ENCODE results near the gene RPUSD1. TPM values are rescaled to one million over a fixed set of nuclear protein-coding genes. Genes with fewer than 3 reads are reported as not detected.

The RPUSD1 gene
- polyA plus RNA-seq, 1 donor (not counting 4 experiments of a cell fraction or from before 2014, with no cell fraction given), result 11.9 TPM

- Histone ChIP-seq H3K4me2 (ENCODE audit: control insufficient read depth, extremely low read depth, insufficient read depth, low read depth, low read length) (no peak overlapping the region), H2AFZ (ENCODE audit: control insufficient read depth, low read length) (no peak overlapping the region), H4K20me1 (ENCODE audit: control insufficient read depth, extremely low read depth, insufficient read depth, low read length) (no peaks in the 10 kb centered on the region), H3K79me2 (ENCODE audit: control insufficient read depth, insufficient read depth, low read length) (no peaks in the 10 kb centered on the region), H3K27ac (ENCODE audit: control insufficient read depth, insufficient read depth, low read length) (no peak overlapping the region), H3K9ac (ENCODE audit: control insufficient read depth, extremely low read depth, insufficient read depth, low read length) (peak overlapping the region; percentile 63), H3K36me3 (ENCODE audit: control insufficient read depth in 2 of 2, extremely low read depth in 1 of 2, insufficient read depth in 2 of 2, low read length in 2 of 2) (no peaks in the 10 kb centered on the region), H3K4me1 (ENCODE audit: control insufficient read depth, extremely low read depth, insufficient read depth, low read length) (peaks cover 34% of the 10 kb centered on the region), H3K9me3 (ENCODE audit: control insufficient read depth, low read depth, low read length) (no peaks in the 10 kb centered on the region), H3K27me3 (ENCODE audit: control insufficient read depth, extremely low read depth, insufficient read depth, low read length) (peaks cover 3% of the 10 kb centered on the region), H3K4me3 (ENCODE audit: control insufficient read depth in 2 of 3, extremely low read depth in 1 of 3, insufficient read depth in 2 of 3, low read depth in 1 of 3, low read length in 3 of 3) (peak overlapping the region in 1 of 3 experiments; percentile 6), H3K9me1 (ENCODE audit: control insufficient read depth, extremely low read depth, insufficient read depth, low read length) (no peaks in the 10 kb centered on the region)
- DNase-seq (ENCODE audit: low read depth, low spot score) (no peak), FAIRE-seq (no peak)
- peak in 1 of 3 experiments; percentile 9 for TF ChIP-seq CTCF (optimal IDR thresholded peaks at IDR 0.05 in 1 of 3, IDR thresholded peaks at IDR 0.05 in 1 of 3, conservative IDR thresholded peaks at IDR 0.05 in 1 of 3; ENCODE audit: extremely low read depth in 1 of 3, insufficient read depth in 2 of 3, low read length in 3 of 3)
- no peak for TF ChIP-seq EZH2 (IDR thresholded peaks at IDR 0.05; ENCODE audit: low read length)
- dilution Hi-C loops (cut with MboI; ENCODE audit: extremely low pct_ligation_motif_present, low sequenced_read_pairs), result no loop called here
These were observed 26.3 kb downstream of the RPUSD1 start for GRCh38 chr16:761625-762513.

- FAIRE-seq (peak; percentile 81), DNase-seq (ENCODE audit: low read depth, low spot score) (no peak)
- Histone ChIP-seq H2AFZ (ENCODE audit: control insufficient read depth, low read length) (peak within 1 kb of the TSS; percentile 33), H3K4me2 (ENCODE audit: control insufficient read depth, extremely low read depth, insufficient read depth, low read depth, low read length) (peak within 1 kb of the TSS; percentile 50), H3K27ac (ENCODE audit: control insufficient read depth, insufficient read depth, low read length) (peak within 1 kb of the TSS; percentile 74), H3K4me3 (ENCODE audit: control insufficient read depth in 2 of 3, extremely low read depth in 1 of 3, insufficient read depth in 2 of 3, low read depth in 1 of 3, low read length in 3 of 3) (peak within 1 kb of the TSS in 1 of 3 experiments; percentile 6), H3K9me3 (ENCODE audit: control insufficient read depth, low read depth, low read length) (no peaks in the 10 kb centered on the region), H3K27me3 (ENCODE audit: control insufficient read depth, extremely low read depth, insufficient read depth, low read length) (no peaks in the 10 kb centered on the region), H3K79me2 (ENCODE audit: control insufficient read depth, insufficient read depth, low read length) (no peaks in the 10 kb centered on the region), H4K20me1 (ENCODE audit: control insufficient read depth, extremely low read depth, insufficient read depth, low read length) (no peaks in the 10 kb centered on the region), H3K36me3 (ENCODE audit: control insufficient read depth in 2 of 2, extremely low read depth in 1 of 2, insufficient read depth in 2 of 2, low read length in 2 of 2) (no peaks in the 10 kb centered on the region), H3K9me1 (ENCODE audit: control insufficient read depth, extremely low read depth, insufficient read depth, low read length) (no peaks in the 10 kb centered on the region), H3K9ac (ENCODE audit: control insufficient read depth, extremely low read depth, insufficient read depth, low read length) (peak within 1 kb of the TSS; percentile 63), H3K4me1 (ENCODE audit: control insufficient read depth, extremely low read depth, insufficient read depth, low read length) (peaks cover 34% of the 10 kb centered on the region)
- dilution Hi-C loops (cut with MboI; ENCODE audit: extremely low pct_ligation_motif_present, low sequenced_read_pairs), result no loop called here
- TF ChIP-seq CTCF (optimal IDR thresholded peaks at IDR 0.05 in 1 of 3, IDR thresholded peaks at IDR 0.05 in 1 of 3, conservative IDR thresholded peaks at IDR 0.05 in 1 of 3; ENCODE audit: extremely low read depth in 1 of 3, insufficient read depth in 2 of 3, low read length in 3 of 3), result no peak
- no peak for TF ChIP-seq EZH2 (IDR thresholded peaks at IDR 0.05; ENCODE audit: low read length)
These were observed 27.4 kb downstream of the RPUSD1 start, which contains the start of gene MSLN for GRCh38 chr16:760545-761343. TSS of gene MSLN (plus strand) at chr16:760734. CDS start at chr16:762681, 1,947 bp downstream.

Data from keratinocyte (primary cell).